ENCODE measurements around the gene ARIH1.

Gene ARIH1

DNA sequence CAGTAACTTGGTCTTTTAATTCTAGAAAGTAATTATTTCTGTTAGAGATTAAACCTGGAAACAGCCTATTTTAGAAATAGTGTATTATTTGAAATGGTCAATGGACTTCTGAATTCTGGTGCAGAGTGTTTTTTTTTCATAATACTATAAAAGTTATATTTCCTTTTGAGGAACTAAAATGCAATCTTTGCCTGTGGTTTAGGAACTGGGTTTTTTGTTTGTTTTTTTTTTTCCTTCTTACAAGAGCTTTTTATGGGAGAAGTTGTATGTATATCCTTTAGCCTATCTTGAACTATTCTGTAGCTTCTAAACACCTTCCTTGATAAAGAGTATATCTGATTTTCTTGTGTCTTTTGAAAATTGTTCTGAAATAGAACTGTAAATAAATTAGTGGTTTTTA lies 88.3 kb downstream of the ARIH1 start:
- TF ChIP-seq CTCF (IDR thresholded peaks at IDR 0.05; ENCODE audit: insufficient read depth, low read length, poor library complexity, severe bottlenecking) = no peak
- no peaks in the 10 kb centered on the region; the same call in none of the 2 replicates for H3K36me3 ChIP-seq (ENCODE audit: control insufficient read depth, insufficient read depth, low read length)
- no peak overlapping the region for H3K4me3 ChIP-seq (replicated peaks; ENCODE audit: low read depth, low read length)
- DNase-seq (ENCODE audit: extremely low read depth, insufficient read length) = no peak
- no peaks in the 10 kb centered on the region for H3K27me3 ChIP-seq (replicated peaks; ENCODE audit: control insufficient read depth, insufficient read depth, low read length)

DNA sequence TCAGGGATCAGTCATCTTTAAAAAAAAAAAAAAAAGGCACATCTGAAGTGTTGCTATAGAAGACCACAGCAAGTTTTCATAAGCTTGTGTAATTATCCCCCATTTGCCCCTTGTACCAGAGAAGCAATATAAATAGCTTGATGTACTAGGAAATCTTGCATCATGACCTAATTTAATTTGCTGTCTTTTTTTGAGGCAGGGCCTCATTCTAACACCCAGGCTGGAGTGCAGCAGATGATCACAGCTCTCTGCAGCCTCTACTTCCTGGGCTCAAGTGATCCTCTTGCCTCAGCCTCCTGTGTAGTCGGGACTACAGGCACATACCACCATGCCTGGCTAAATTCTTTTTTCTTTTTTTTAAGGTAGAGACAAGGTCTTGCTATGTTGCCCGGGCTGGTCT lies 88.7 kb downstream of the ARIH1 start:
- no peak for TF ChIP-seq CTCF (IDR thresholded peaks at IDR 0.05; ENCODE audit: insufficient read depth, low read length, poor library complexity, severe bottlenecking)
- no peaks in the 10 kb centered on the region; the same call in none of the 2 replicates for H3K36me3 ChIP-seq (ENCODE audit: control insufficient read depth, insufficient read depth, low read length)
- H3K4me3 ChIP-seq (replicated peaks; ENCODE audit: low read depth, low read length) = no peak overlapping the region
- no peaks in the 10 kb centered on the region for H3K27me3 ChIP-seq (replicated peaks; ENCODE audit: control insufficient read depth, insufficient read depth, low read length)
- no peak for DNase-seq (ENCODE audit: extremely low read depth, insufficient read length)

- DNase-seq (ENCODE audit: extremely low read depth, insufficient read length) = no peak
- TF ChIP-seq CTCF (IDR thresholded peaks at IDR 0.05; ENCODE audit: insufficient read depth, low read length, poor library complexity, severe bottlenecking) = no peak
- Histone ChIP-seq H3K27me3 (replicated peaks; ENCODE audit: control insufficient read depth, insufficient read depth, low read length) (no peaks in the 10 kb centered on the region), H3K36me3 (ENCODE audit: control insufficient read depth, insufficient read depth, low read length) (no peaks in the 10 kb centered on the region; the same call in none of the 2 replicates), H3K4me3 (replicated peaks; ENCODE audit: low read depth, low read length) (no peak overlapping the region)
These were observed 90.0 kb downstream of the ARIH1 start for GRCh38 chr15:72564091-72564490.

GRCh38 chr15:72566973-72567372 lies 92.8 kb downstream of the ARIH1 start:
- Histone ChIP-seq H3K36me3 (ENCODE audit: control insufficient read depth, insufficient read depth, low read length) (peaks cover 4% of the 10 kb centered on the region), H3K27me3 (replicated peaks; ENCODE audit: control insufficient read depth, insufficient read depth, low read length) (no peaks in the 10 kb centered on the region), H3K4me3 (replicated peaks; ENCODE audit: low read depth, low read length) (no peak overlapping the region)
- no peak for TF ChIP-seq CTCF (IDR thresholded peaks at IDR 0.05; ENCODE audit: insufficient read depth, low read length, poor library complexity, severe bottlenecking)
- no peak for DNase-seq (ENCODE audit: extremely low read depth, insufficient read length)

- DNase-seq (ENCODE audit: extremely low read depth, insufficient read length) = no peak
- Histone ChIP-seq H3K27me3 (replicated peaks; ENCODE audit: control insufficient read depth, insufficient read depth, low read length) (no peaks in the 10 kb centered on the region), H3K36me3 (ENCODE audit: control insufficient read depth, insufficient read depth, low read length) (peaks cover 5% of the 10 kb centered on the region), H3K4me3 (replicated peaks; ENCODE audit: low read depth, low read length) (no peak overlapping the region)
- TF ChIP-seq CTCF (IDR thresholded peaks at IDR 0.05; ENCODE audit: insufficient read depth, low read length, poor library complexity, severe bottlenecking) = no peak
These were observed 95.9 kb downstream of the ARIH1 start for GRCh38 chr15:72570059-72570458.

GRCh38 chr15:72579814-72580213 lies 105.7 kb downstream of the ARIH1 start:
- TF ChIP-seq CTCF (IDR thresholded peaks at IDR 0.05; ENCODE audit: insufficient read depth, low read length, poor library complexity, severe bottlenecking) = no peak
- Histone ChIP-seq H3K36me3 (ENCODE audit: control insufficient read depth, insufficient read depth, low read length) (peaks cover 9% of the 10 kb centered on the region), H3K27me3 (replicated peaks; ENCODE audit: control insufficient read depth, insufficient read depth, low read length) (no peaks in the 10 kb centered on the region), H3K4me3 (replicated peaks; ENCODE audit: low read depth, low read length) (no peak overlapping the region)
- DNase-seq (ENCODE audit: extremely low read depth, insufficient read length) = no peak
